ENCODE results near the gene CFAP161.

The CFAP161 gene

GRCh38 chr15:81146466-81146865 is 12.4 kb downstream of the CFAP161 start:
- Histone ChIP-seq H3K9me2 (replicated peaks; ENCODE audit: insufficient read depth, low read length) (no peaks in the 10 kb centered on the region), H3K9me3 (replicated peaks; ENCODE audit: insufficient read depth, low read length) (no peaks in the 10 kb centered on the region), H3K4me1 (ENCODE audit: low read length) (peaks cover 11% of the 10 kb centered on the region), H3K27me3 (replicated peaks; ENCODE audit: insufficient read depth, low read length) (no peaks in the 10 kb centered on the region), H4K20me1 (ENCODE audit: insufficient read depth, low read length) (no peaks in the 10 kb centered on the region), H3K27ac (ENCODE audit: low read length) (no peak overlapping the region), H2AFZ (ENCODE audit: low read length) (no peak overlapping the region), H3K36me3 (replicated peaks; ENCODE audit: insufficient read depth, low read length) (no peaks in the 10 kb centered on the region), H3K4me2 (ENCODE audit: low read depth, low read length) (no peak overlapping the region), H3K9ac (ENCODE audit: low read length) (no peak overlapping the region), H3F3A (ENCODE audit: insufficient read depth, low read length) (peaks cover 11% of the 10 kb centered on the region), H3K79me2 (ENCODE audit: low read length) (no peaks in the 10 kb centered on the region), H3K4me3 (ENCODE audit: low read length) (no peak overlapping the region)
- no peak for DNase-seq
- TF ChIP-seq EZH2 (optimal IDR thresholded peaks at IDR 0.05; ENCODE audit: low read depth, low read length) (no peak), EZH2phosphoT487 (IDR thresholded peaks at IDR 0.05; ENCODE audit: low read length) (no peak), CTCF (IDR thresholded peaks at IDR 0.05; ENCODE audit: low read length) (no peak)

- H3K9me2 ChIP-seq (replicated peaks; ENCODE audit: insufficient read depth, low read length) = no peaks in the 10 kb centered on the region
- no peak overlapping the region for H3K27ac ChIP-seq (ENCODE audit: low read length)
- no peak overlapping the region for H2AFZ ChIP-seq (ENCODE audit: low read length)
- no peaks in the 10 kb centered on the region for H3K79me2 ChIP-seq (ENCODE audit: low read length)
- H3K4me3 ChIP-seq (ENCODE audit: low read length) = no peak overlapping the region
- peaks cover 3% of the 10 kb centered on the region; the same call in 1 of the 2 replicates for H3K4me1 ChIP-seq (ENCODE audit: low read length)
- H3K27me3 ChIP-seq (replicated peaks; ENCODE audit: insufficient read depth, low read length) = no peaks in the 10 kb centered on the region
- no peaks in the 10 kb centered on the region for H3K9me3 ChIP-seq (replicated peaks; ENCODE audit: insufficient read depth, low read length)
- no peak for DNase-seq
- no peak for TF ChIP-seq CTCF (IDR thresholded peaks at IDR 0.05; ENCODE audit: low read length)
- TF ChIP-seq EZH2phosphoT487 (IDR thresholded peaks at IDR 0.05; ENCODE audit: low read length) = no peak
- no peak for TF ChIP-seq EZH2 (optimal IDR thresholded peaks at IDR 0.05; ENCODE audit: low read depth, low read length)
- H3K4me2 ChIP-seq (ENCODE audit: low read depth, low read length) = no peak overlapping the region
- no peaks in the 10 kb centered on the region for H4K20me1 ChIP-seq (ENCODE audit: insufficient read depth, low read length)
- H3K9ac ChIP-seq (ENCODE audit: low read length) = no peak overlapping the region
- no peaks in the 10 kb centered on the region for H3F3A ChIP-seq (ENCODE audit: insufficient read depth, low read length)
- no peaks in the 10 kb centered on the region for H3K36me3 ChIP-seq (replicated peaks; ENCODE audit: insufficient read depth, low read length)
Measured at GRCh38 chr15:81151389-81151788, 17.3 kb downstream of the CFAP161 start.

GRCh38 chr15:81152339-81152738 is 18.3 kb downstream of the CFAP161 start:
- Histone ChIP-seq H4K20me1 (ENCODE audit: insufficient read depth, low read length) (no peaks in the 10 kb centered on the region), H3K36me3 (replicated peaks; ENCODE audit: insufficient read depth, low read length) (no peaks in the 10 kb centered on the region), H3F3A (ENCODE audit: insufficient read depth, low read length) (no peaks in the 10 kb centered on the region), H3K27me3 (replicated peaks; ENCODE audit: insufficient read depth, low read length) (no peaks in the 10 kb centered on the region), H3K27ac (ENCODE audit: low read length) (no peak overlapping the region), H3K9me2 (replicated peaks; ENCODE audit: insufficient read depth, low read length) (no peaks in the 10 kb centered on the region), H3K9ac (ENCODE audit: low read length) (no peak overlapping the region), H3K9me3 (replicated peaks; ENCODE audit: insufficient read depth, low read length) (no peaks in the 10 kb centered on the region), H3K4me2 (ENCODE audit: low read depth, low read length) (no peak overlapping the region), H3K79me2 (ENCODE audit: low read length) (no peaks in the 10 kb centered on the region), H2AFZ (ENCODE audit: low read length) (no peak overlapping the region), H3K4me1 (ENCODE audit: low read length) (peaks cover 3% of the 10 kb centered on the region; the same call in 1 of the 2 replicates), H3K4me3 (ENCODE audit: low read length) (no peak overlapping the region)
- peak; percentile 18 for DNase-seq
- TF ChIP-seq EZH2 (optimal IDR thresholded peaks at IDR 0.05; ENCODE audit: low read depth, low read length) (no peak), CTCF (IDR thresholded peaks at IDR 0.05; ENCODE audit: low read length) (no peak), EZH2phosphoT487 (IDR thresholded peaks at IDR 0.05; ENCODE audit: low read length) (no peak)
